GM18520 (cell line): ENCODE results near the gene GPATCH8.
A peak's percentile ranks its signal among the peaks of the same experiment; 100 is the strongest.

Experiments used
- ATAC-seq: cut with Tn5 transposase; IDR thresholded peaks from one replicate; pipeline ENCODE4 v1.9.1; 2021; ENCODE audit not compliant: unreplicated experiment

The GPATCH8 gene

GRCh38 chr17:44464037-44464436, 39.2 kb downstream of the GPATCH8 start:
- no peak for ATAC-seq

GRCh38 chr17:44451832-44452231, 51.4 kb downstream of the GPATCH8 start:
- no peak for ATAC-seq

- ATAC-seq, result no peak
Observed at GRCh38 chr17:44451016-44451627, 52.1 kb downstream of the GPATCH8 start.

- no peak for ATAC-seq
Observed at GRCh38 chr17:44448412-44448811, 54.8 kb downstream of the GPATCH8 start.

GRCh38 chr17:44444735-44445105, 58.5 kb downstream of the GPATCH8 start:
- no peak for ATAC-seq

GRCh38 chr17:44442806-44443205, 60.4 kb downstream of the GPATCH8 start:
- ATAC-seq, result no peak

- no peak for ATAC-seq
Observed at GRCh38 chr17:44439168-44439567, 64.0 kb downstream of the GPATCH8 start.

GRCh38 chr17:44438636-44439035, 64.6 kb downstream of the GPATCH8 start:
- ATAC-seq, result peak; percentile 34

- no peak for ATAC-seq
Observed at GRCh38 chr17:44436336-44436735, 66.9 kb downstream of the GPATCH8 start.

GRCh38 chr17:44432254-44433157, 70.7 kb downstream of the GPATCH8 start:
- ATAC-seq, result no peak

GRCh38 chr17:44424828-44425461, 78.3 kb downstream of the GPATCH8 start:
- no peak for ATAC-seq

- no peak for ATAC-seq
Observed at GRCh38 chr17:44417553-44417952, 85.7 kb downstream of the GPATCH8 start.

GRCh38 chr17:44416558-44417289, 86.5 kb downstream of the GPATCH8 start:
- ATAC-seq, result no peak

- no peak for ATAC-seq
Observed at GRCh38 chr17:44414394-44415155, 88.6 kb downstream of the GPATCH8 start.

GRCh38 chr17:44409309-44410028, 93.7 kb downstream of the GPATCH8 start:
- ATAC-seq, result peak; percentile 18

- peak; percentile 73 for ATAC-seq
Observed at GRCh38 chr17:44408786-44409185, 94.4 kb downstream of the GPATCH8 start.

- ATAC-seq, result peak; percentile 62
Observed at GRCh38 chr17:44402564-44403172, 100.5 kb downstream of the GPATCH8 start.

GRCh38 chr17:44400226-44400847, 102.9 kb downstream of the GPATCH8 start:
- no peak for ATAC-seq
